Measurements from ENCODE around the gene CCNL1. TPM values are rescaled to one million over a fixed set of nuclear protein-coding genes. Genes with fewer than 3 reads are reported as not detected.

CCNL1 gene
- total and polyA plus RNA-seq, 2 experiments from 2014 or later, result 87.6 to 223 TPM

- DNase-seq (ENCODE audit: low read depth in 1 of 2, low spot score in 1 of 2), result no peak
- H3K36me3 ChIP-seq, result no peaks in the 10 kb centered on the region
- H3K4me1 ChIP-seq (ENCODE audit: low read depth), result peaks cover 75% of the 10 kb centered on the region
- H3K4me3 ChIP-seq, result no peak overlapping the region
- H3K27ac ChIP-seq, result peak overlapping the region; percentile 94
- no peak for TF ChIP-seq CTCF (IDR thresholded peaks at IDR 0.05; ENCODE audit: low read depth, low read length)
- H3K27me3 ChIP-seq, result no peaks in the 10 kb centered on the region
- H3K9me3 ChIP-seq (ENCODE audit: low read depth), result no peaks in the 10 kb centered on the region
Observed at GRCh38 chr3:157102098-157102497, 57.8 kb downstream of the CCNL1 start.

GRCh38 chr3:157101486-157101885 is 58.5 kb downstream of the CCNL1 start:
- DNase-seq (ENCODE audit: low read depth in 1 of 2, low spot score in 1 of 2), result no peak
- Histone ChIP-seq H3K9me3 (ENCODE audit: low read depth) (no peaks in the 10 kb centered on the region), H3K4me3 (no peak overlapping the region), H3K4me1 (ENCODE audit: low read depth) (peaks cover 77% of the 10 kb centered on the region), H3K36me3 (no peaks in the 10 kb centered on the region), H3K27me3 (no peaks in the 10 kb centered on the region), H3K27ac (peak overlapping the region; percentile 94)
- TF ChIP-seq CTCF (IDR thresholded peaks at IDR 0.05; ENCODE audit: low read depth, low read length), result no peak

- H3K27me3 ChIP-seq, result no peaks in the 10 kb centered on the region
- peak overlapping the region; percentile 94 for H3K27ac ChIP-seq
- peaks cover 77% of the 10 kb centered on the region for H3K4me1 ChIP-seq (ENCODE audit: low read depth)
- DNase-seq (ENCODE audit: low read depth in 1 of 2, low spot score in 1 of 2), result peak in 1 of 2 donors; percentile 26
- no peak for TF ChIP-seq CTCF (IDR thresholded peaks at IDR 0.05; ENCODE audit: low read depth, low read length)
- no peak overlapping the region for H3K4me3 ChIP-seq
- no peaks in the 10 kb centered on the region for H3K36me3 ChIP-seq
- H3K9me3 ChIP-seq (ENCODE audit: low read depth), result no peaks in the 10 kb centered on the region
Observed at GRCh38 chr3:157100608-157101396, 59.1 kb downstream of the CCNL1 start.

- Histone ChIP-seq H3K4me3 (no peak overlapping the region), H3K9me3 (ENCODE audit: low read depth) (no peaks in the 10 kb centered on the region), H3K4me1 (ENCODE audit: low read depth) (peaks cover 74% of the 10 kb centered on the region), H3K27me3 (no peaks in the 10 kb centered on the region), H3K36me3 (no peaks in the 10 kb centered on the region), H3K27ac (peak overlapping the region; percentile 94)
- no peak for DNase-seq (ENCODE audit: low read depth in 1 of 2, low spot score in 1 of 2)
- TF ChIP-seq CTCF (IDR thresholded peaks at IDR 0.05; ENCODE audit: low read depth, low read length), result no peak
Observed at GRCh38 chr3:157100096-157100477, 59.9 kb downstream of the CCNL1 start.

GRCh38 chr3:157099326-157100095 is 60.4 kb downstream of the CCNL1 start:
- Histone ChIP-seq H3K36me3 (no peaks in the 10 kb centered on the region), H3K27me3 (no peaks in the 10 kb centered on the region), H3K27ac (peak overlapping the region; percentile 94), H3K9me3 (ENCODE audit: low read depth) (no peaks in the 10 kb centered on the region), H3K4me3 (no peak overlapping the region), H3K4me1 (ENCODE audit: low read depth) (peaks cover 71% of the 10 kb centered on the region)
- TF ChIP-seq CTCF (IDR thresholded peaks at IDR 0.05; ENCODE audit: low read depth, low read length), result no peak
- peak; percentile 46 to 54 for DNase-seq (ENCODE audit: low read depth in 1 of 2, low spot score in 1 of 2)
